ENCODE measurements around the gene SP140.

SP140 gene

GRCh38 chr2:230362030-230362691, 136.6 kb downstream of the SP140 start:
- Histone ChIP-seq H3K9ac (ENCODE audit: low read depth, low read length) (no peak overlapping the region), H3K27me3 (ENCODE audit: control insufficient read depth, insufficient read depth, low read length) (no peaks in the 10 kb centered on the region), H3K36me3 (ENCODE audit: control insufficient read depth, insufficient read depth, low read length) (no peaks in the 10 kb centered on the region), H3K4me3 (ENCODE audit: low read depth, low read length) (no peak overlapping the region), H3K4me1 (ENCODE audit: control insufficient read depth, insufficient read depth, low read length) (no peaks in the 10 kb centered on the region), H3K9me3 (ENCODE audit: control insufficient read depth, insufficient read depth, low read length) (no peaks in the 10 kb centered on the region)
